Sigmoid colon (tissue), 7 donors: ENCODE measurements around the gene RSPH1. TPM values are rescaled to one million over a fixed set of nuclear protein-coding genes. Genes with fewer than 3 reads are reported as not detected.

Experiments
- DNase-seq: peaks from one replicate; pipeline ENCODE4 v3.0.0-alpha.2; 2019
- H3K27ac ChIP-seq, 4 donors: fragments of 200-600 bp; sonication (generic); one replicate each; pipeline ENCODE4 v1.5.1; 2016 to 2019; ENCODE audit warnings: mild to moderate bottlenecking in 1 of 4
- H3K27me3 ChIP-seq, 3 donors: fragments of 200-600 bp; sonication (generic); one replicate each; pipeline ENCODE4 v1.5.1; 2019; ENCODE audit warnings: mild to moderate bottlenecking in 1 of 3
- H3K36me3 ChIP-seq, 4 donors: fragments of 200-600 bp; sonication (generic); one replicate each; pipeline ENCODE4 v1.5.1; 2016 to 2019
- H3K4me1 ChIP-seq, 4 donors: fragments of 200-600 bp; sonication (generic); one replicate each; pipeline ENCODE4 v1.5.1; 2017 to 2019
- H3K4me3 ChIP-seq, 4 donors: fragments of 200-600 bp; sonication (generic); one replicate each; pipeline ENCODE4 v1.5.1; 2017 to 2019; ENCODE audit warnings: mild to moderate bottlenecking in 2 of 4, moderate library complexity in 1 of 4
- H3K9me3 ChIP-seq, 4 donors: fragments of 200-600 bp in 3 of 4; sonication (generic) in 3 of 4; one replicate each; pipeline versions ENCODE4 v1.5.1 to v1.6.1; 2013 to 2019
- EP300 ChIP-seq, 4 donors: sonication (generic); formaldehyde crosslinking; IDR thresholded peaks; one replicate each; pipeline ENCODE4 v1.6.1; 2017; ENCODE audit warnings: antibody characterized with exemption in 4 of 4
- POLR2A ChIP-seq, 2 donors: fragments of 450-650 bp; IDR thresholded peaks; one replicate each; pipeline ENCODE4 v1.6.1; 2016; ENCODE audit warnings: antibody characterized with exemption in 2 of 2, mild to moderate bottlenecking in 2 of 2, moderate library complexity in 2 of 2
- POLR2AphosphoS5 ChIP-seq, 4 donors: sonication (generic); formaldehyde crosslinking; IDR thresholded peaks; one replicate each; pipeline ENCODE4 v1.6.1; 2017; ENCODE audit warnings: antibody characterized with exemption in 4 of 4
- WGBS, 2 donors: extraction: QIAGEN DNeasy Blood & Tissue Kit; methylation state at CpG; one replicate each; pipeline ENCODE4 v1.1.7; 2013; 5-methylcytosine and 5-hydroxymethylcytosine counted together
- intact Hi-C: fragments of 100-400 bp; cut with DNase I; formaldehyde crosslinking; loops from one replicate; pipeline ENCODE4 v1.15.1; 2023
- polyA plus RNA-seq, 3 donors: library from polyadenylated mRNA; stranded (reverse); fragments of 200-250 nt; gene quantifications; one replicate each; pipeline ENCODE4 v1.2.3, GENCODE V29; 2013
- total RNA-seq, 4 donors: library from RNA; depleted of rRNA; stranded (reverse); fragments of >200 nt; gene quantifications; one replicate each; pipeline ENCODE4 v1.1.0, GENCODE V29; 2016
- TF ChIP-seq, protein P1 (sequence below), 4 experiments: fragments of 450-650 bp in 3 of 4; fragments of 200-600 bp in 1 of 4; IDR thresholded peaks; one replicate each; pipeline ENCODE4 v1.5.1; 2016 to 2019; ENCODE audit warnings: antibody characterized with exemption in 4 of 4, mild to moderate bottlenecking in 3 of 4, moderate library complexity in 2 of 4
- donor health status: healthy with polysubstance abuse.
- donor health status: Bipolar disorder and iron deficiency.
- donor health status: healthy.

Gene RSPH1
- total and polyA plus RNA-seq, 7 donors = 1.2 to 13.4 (median 3.0) TPM; not detected in 2

DNA sequence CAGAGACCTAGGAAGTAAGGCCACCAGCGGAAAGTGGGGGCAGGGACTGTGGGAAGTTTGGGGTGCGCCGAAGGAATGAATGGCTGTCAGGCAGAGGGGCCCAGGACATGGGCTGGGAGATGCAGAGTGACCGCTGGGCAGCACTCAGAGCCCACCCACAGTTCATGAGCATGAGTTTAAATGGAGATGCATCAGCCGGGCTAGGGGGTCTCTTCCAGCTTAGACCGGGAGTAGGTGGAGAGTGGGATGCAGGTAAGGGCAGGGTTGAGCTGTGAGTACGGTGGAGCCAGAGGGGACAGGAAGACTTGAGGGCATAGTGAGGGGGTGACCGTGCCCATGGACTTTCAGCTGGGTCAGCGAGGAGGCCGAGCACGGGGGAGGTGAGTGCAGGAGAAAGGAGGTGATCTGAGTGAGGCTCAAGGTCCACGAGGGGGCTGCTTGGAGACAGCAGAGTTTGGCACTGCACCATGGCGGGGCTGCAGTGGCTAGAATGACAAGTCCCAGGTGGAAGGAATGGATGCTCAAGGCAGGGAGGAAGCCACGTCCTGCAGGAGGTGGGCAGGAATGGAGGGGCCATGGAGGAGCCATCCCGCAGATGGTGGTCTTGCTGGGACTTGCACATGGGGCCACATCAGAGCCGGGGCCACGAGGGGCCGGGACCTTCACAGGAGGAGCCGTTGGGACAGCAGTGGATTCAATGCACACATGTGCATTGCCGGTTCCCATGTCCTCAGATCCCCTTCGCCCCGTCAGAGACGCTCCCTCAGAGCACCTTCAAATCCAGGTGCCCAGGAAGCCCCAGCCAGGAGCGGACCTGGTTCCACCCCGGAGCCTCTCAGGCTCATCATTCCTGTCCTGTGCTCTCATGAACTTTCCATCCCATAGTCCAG is 57.5 kb downstream of the RSPH1 start:
- peaks cover 0 to 23% (median 12%) of the 10 kb centered on the region in 3 donors for H3K27me3 ChIP-seq
- H3K27ac ChIP-seq = no peak overlapping the region
- intact Hi-C loops = no loop called here
- no peaks in the 10 kb centered on the region for H3K9me3 ChIP-seq
- TF ChIP-seq POLR2AphosphoS5 (IDR thresholded peaks at IDR 0.05) (no peak), EP300 (IDR thresholded peaks at IDR 0.05) (no peak), POLR2A (IDR thresholded peaks at IDR 0.05) (no peak)
- TF ChIP-seq, protein P1, sequence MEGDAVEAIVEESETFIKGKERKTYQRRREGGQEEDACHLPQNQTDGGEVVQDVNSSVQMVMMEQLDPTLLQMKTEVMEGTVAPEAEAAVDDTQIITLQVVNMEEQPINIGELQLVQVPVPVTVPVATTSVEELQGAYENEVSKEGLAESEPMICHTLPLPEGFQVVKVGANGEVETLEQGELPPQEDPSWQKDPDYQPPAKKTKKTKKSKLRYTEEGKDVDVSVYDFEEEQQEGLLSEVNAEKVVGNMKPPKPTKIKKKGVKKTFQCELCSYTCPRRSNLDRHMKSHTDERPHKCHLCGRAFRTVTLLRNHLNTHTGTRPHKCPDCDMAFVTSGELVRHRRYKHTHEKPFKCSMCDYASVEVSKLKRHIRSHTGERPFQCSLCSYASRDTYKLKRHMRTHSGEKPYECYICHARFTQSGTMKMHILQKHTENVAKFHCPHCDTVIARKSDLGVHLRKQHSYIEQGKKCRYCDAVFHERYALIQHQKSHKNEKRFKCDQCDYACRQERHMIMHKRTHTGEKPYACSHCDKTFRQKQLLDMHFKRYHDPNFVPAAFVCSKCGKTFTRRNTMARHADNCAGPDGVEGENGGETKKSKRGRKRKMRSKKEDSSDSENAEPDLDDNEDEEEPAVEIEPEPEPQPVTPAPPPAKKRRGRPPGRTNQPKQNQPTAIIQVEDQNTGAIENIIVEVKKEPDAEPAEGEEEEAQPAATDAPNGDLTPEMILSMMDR (IDR thresholded peaks at IDR 0.05) = no peak
- 89 to 94% methylated on average over 25 of the region's 25 CpGs for WGBS, 2 donors
- no peak overlapping the region for H3K4me3 ChIP-seq
- no peak for DNase-seq
- H3K36me3 ChIP-seq = no peaks in the 10 kb centered on the region
- H3K4me1 ChIP-seq = no peaks in the 10 kb centered on the region

DNA sequence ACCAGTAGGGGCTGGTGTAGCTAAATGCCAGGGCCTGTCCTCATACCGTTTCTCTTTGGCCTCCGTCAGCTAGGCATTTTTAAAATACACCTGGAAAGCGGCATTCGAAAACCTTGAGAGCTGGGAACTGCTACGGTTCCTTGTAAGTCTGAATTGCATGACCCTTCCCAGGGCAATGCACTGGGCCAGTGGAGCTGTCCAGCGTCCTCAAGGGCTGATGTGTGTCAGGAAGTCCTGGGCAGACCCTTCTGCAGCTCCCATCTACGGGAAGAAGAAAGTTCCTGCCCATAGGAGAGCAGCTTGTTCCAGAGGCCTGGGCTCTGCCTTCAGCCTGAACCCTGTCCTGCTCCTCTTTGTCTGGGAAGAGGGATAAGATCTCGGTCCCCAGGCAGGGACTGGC is 58.2 kb downstream of the RSPH1 start:
- 61 to 64% methylated on average over 8 of the region's 8 CpGs for WGBS, 2 donors
- intact Hi-C loops = no loop called here
- H3K36me3 ChIP-seq = no peaks in the 10 kb centered on the region
- peaks cover 0 to 23% (median 12%) of the 10 kb centered on the region in 3 donors for H3K27me3 ChIP-seq
- DNase-seq = no peak
- no peaks in the 10 kb centered on the region for H3K4me1 ChIP-seq
- H3K4me3 ChIP-seq = no peak overlapping the region
- peaks cover 0 to 4% (median under 1%) of the 10 kb centered on the region in 4 donors for H3K9me3 ChIP-seq
- H3K27ac ChIP-seq = no peak overlapping the region
- no peak for TF ChIP-seq POLR2AphosphoS5 (IDR thresholded peaks at IDR 0.05)
- TF ChIP-seq, protein P1 (IDR thresholded peaks at IDR 0.05) = no peak
- no peak for TF ChIP-seq EP300 (IDR thresholded peaks at IDR 0.05)
- TF ChIP-seq POLR2A (IDR thresholded peaks at IDR 0.05) = no peak

DNA sequence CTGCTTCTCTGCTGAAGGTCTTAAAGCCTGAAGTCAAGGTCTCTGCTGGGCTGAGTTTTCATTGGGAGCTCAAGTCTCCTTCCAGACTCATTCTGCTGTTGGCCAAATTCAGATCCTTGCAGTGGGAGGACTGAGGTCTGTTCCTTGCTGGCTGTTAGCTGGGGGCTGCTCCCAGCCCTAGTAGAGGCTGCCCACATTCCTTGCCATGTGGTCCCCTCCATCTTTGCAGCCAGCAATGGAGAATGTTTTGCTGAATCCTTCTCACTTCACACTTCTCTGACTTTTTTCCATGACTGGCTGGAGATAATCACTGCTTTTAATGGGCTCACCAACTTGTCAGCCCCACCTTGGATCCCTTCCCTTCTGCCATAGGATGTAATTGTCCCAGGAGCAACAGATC is 59.1 kb downstream of the RSPH1 start:
- H3K4me1 ChIP-seq = no peaks in the 10 kb centered on the region
- no peak overlapping the region for H3K27ac ChIP-seq
- no peak overlapping the region for H3K4me3 ChIP-seq
- H3K9me3 ChIP-seq = peaks cover 0 to 10% (median 3%) of the 10 kb centered on the region in 4 donors
- H3K36me3 ChIP-seq = no peaks in the 10 kb centered on the region
- intact Hi-C loops = no loop called here
- no peak for DNase-seq
- peaks cover 0 to 29% (median 12%) of the 10 kb centered on the region in 3 donors for H3K27me3 ChIP-seq
- TF ChIP-seq EP300 (IDR thresholded peaks at IDR 0.05) (no peak), POLR2A (IDR thresholded peaks at IDR 0.05) (no peak), POLR2AphosphoS5 (IDR thresholded peaks at IDR 0.05) (no peak)
- TF ChIP-seq, protein P1 (IDR thresholded peaks at IDR 0.05) = no peak

DNA sequence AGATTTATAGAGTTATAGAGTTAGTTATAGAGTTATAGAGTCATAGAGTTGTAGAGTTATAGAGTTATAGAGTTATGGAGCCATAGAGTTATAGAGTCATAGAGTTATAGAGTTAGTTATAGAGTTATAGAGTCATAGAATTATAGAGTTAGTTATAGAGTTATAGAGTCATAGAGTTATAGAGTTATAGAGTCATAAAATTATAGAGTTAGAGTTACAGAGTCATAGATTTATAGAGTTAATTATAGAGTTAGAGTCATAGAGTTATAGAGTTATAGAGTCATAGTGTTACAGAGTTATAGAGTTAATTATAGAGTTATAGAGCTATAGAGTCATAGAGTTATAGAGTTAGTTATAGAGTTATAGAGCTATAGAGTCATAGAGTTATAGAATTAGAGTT is 60.2 kb downstream of the RSPH1 start:
- Histone ChIP-seq H3K4me3 (no peak overlapping the region), H3K9me3 (peaks cover 0 to 10% (median 3%) of the 10 kb centered on the region in 4 donors), H3K27ac (no peak overlapping the region), H3K27me3 (peaks cover 0 to 29% (median 12%) of the 10 kb centered on the region in 3 donors), H3K36me3 (no peaks in the 10 kb centered on the region), H3K4me1 (no peaks in the 10 kb centered on the region)
- intact Hi-C loops = no loop called here
- no peak for DNase-seq
- no peak for TF ChIP-seq POLR2A (IDR thresholded peaks at IDR 0.05)

DNA sequence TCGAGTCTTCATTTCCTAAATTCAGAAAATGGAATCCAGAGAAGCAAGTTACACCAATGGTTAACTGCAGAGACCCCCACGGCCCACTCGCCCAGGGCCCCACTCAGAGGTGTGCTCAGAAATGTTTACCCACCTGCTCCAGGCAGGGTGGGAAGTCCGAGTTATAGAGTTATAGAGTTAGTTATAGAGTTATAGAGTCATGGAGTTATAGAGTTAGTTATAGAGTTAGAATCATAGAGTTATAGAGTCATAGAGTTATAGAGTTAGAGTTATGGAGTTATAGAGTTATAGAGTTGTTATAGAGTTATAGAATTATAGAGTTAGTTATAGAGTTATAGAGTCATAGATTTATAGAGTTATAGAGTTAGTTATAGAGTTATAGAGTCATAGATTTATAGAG is 60.6 kb downstream of the RSPH1 start:
- intact Hi-C loops = no loop called here
- Histone ChIP-seq H3K36me3 (no peaks in the 10 kb centered on the region), H3K27me3 (peaks cover 0 to 29% (median 12%) of the 10 kb centered on the region in 3 donors), H3K9me3 (peaks cover 0 to 10% (median 3%) of the 10 kb centered on the region in 4 donors), H3K4me1 (no peaks in the 10 kb centered on the region), H3K27ac (no peak overlapping the region), H3K4me3 (no peak overlapping the region)
- 35 to 65% methylated on average over 4 of the region's 4 CpGs for WGBS, 2 donors
- TF ChIP-seq, protein P1 (IDR thresholded peaks at IDR 0.05) = no peak
- no peak for TF ChIP-seq POLR2AphosphoS5 (IDR thresholded peaks at IDR 0.05)
- TF ChIP-seq POLR2A (IDR thresholded peaks at IDR 0.05) = no peak
- no peak for TF ChIP-seq EP300 (IDR thresholded peaks at IDR 0.05)
- DNase-seq = no peak
